ENCODE data around the gene HRH1.

HRH1 gene

DNA sequence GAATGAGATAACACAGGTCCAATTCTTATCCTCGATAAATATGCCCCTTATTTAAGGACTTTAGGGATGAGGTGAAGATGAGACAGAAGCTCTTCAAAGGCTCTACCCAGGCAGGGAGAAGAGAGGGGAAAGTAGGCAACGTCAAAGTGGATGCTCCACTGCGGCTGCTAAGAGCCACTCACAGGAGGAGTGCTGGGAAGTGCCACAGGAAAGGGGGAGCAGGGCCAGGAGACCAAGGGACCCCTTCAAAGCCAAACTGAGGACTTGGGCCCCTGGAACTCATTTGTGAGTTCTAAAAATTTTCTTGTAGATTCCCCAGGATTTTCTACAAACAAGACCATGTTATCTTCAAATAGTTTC lies 70.6 kb downstream of the HRH1 start:
- TF ChIP-seq EZH2 (IDR thresholded peaks at IDR 0.05; ENCODE audit: borderline replicate concordance, low read length), result no peak
- TF ChIP-seq, protein P1, sequence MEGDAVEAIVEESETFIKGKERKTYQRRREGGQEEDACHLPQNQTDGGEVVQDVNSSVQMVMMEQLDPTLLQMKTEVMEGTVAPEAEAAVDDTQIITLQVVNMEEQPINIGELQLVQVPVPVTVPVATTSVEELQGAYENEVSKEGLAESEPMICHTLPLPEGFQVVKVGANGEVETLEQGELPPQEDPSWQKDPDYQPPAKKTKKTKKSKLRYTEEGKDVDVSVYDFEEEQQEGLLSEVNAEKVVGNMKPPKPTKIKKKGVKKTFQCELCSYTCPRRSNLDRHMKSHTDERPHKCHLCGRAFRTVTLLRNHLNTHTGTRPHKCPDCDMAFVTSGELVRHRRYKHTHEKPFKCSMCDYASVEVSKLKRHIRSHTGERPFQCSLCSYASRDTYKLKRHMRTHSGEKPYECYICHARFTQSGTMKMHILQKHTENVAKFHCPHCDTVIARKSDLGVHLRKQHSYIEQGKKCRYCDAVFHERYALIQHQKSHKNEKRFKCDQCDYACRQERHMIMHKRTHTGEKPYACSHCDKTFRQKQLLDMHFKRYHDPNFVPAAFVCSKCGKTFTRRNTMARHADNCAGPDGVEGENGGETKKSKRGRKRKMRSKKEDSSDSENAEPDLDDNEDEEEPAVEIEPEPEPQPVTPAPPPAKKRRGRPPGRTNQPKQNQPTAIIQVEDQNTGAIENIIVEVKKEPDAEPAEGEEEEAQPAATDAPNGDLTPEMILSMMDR (IDR thresholded peaks at IDR 0.05; ENCODE audit: low read length), result no peak
- H3K36me3 ChIP-seq (ENCODE audit: insufficient read depth, low read length), result no peaks in the 10 kb centered on the region
- H3K27ac ChIP-seq (ENCODE audit: low read depth, low read length, poor library complexity, severe bottlenecking), result no peak overlapping the region
- no peaks in the 10 kb centered on the region for H3K9me3 ChIP-seq (ENCODE audit: low read length)
- peak overlapping the region; percentile 34; the same call in 1 of the 2 replicates for H3K4me2 ChIP-seq (ENCODE audit: low read length)
- no peaks in the 10 kb centered on the region for H3F3A ChIP-seq (ENCODE audit: insufficient read depth, low read length)
- no peaks in the 10 kb centered on the region for H4K20me1 ChIP-seq (ENCODE audit: insufficient read depth, low read length)
- no peak overlapping the region for H3K9ac ChIP-seq (ENCODE audit: low read length)
- H3K4me1 ChIP-seq (ENCODE audit: insufficient read depth, low read length, severe bottlenecking), result no peaks in the 10 kb centered on the region
- no peak overlapping the region for H2AFZ ChIP-seq (ENCODE audit: low read length)
- H3K9me2 ChIP-seq (ENCODE audit: low read depth, low read length), result no peaks in the 10 kb centered on the region
- H3K4me3 ChIP-seq (ENCODE audit: low read depth, low read length, poor library complexity, severe bottlenecking), result peak overlapping the region; percentile 52
- no peaks in the 10 kb centered on the region for H3K79me2 ChIP-seq (ENCODE audit: insufficient read depth, low read length)
- H3K27me3 ChIP-seq (ENCODE audit: insufficient read depth, low read length), result no peaks in the 10 kb centered on the region

DNA sequence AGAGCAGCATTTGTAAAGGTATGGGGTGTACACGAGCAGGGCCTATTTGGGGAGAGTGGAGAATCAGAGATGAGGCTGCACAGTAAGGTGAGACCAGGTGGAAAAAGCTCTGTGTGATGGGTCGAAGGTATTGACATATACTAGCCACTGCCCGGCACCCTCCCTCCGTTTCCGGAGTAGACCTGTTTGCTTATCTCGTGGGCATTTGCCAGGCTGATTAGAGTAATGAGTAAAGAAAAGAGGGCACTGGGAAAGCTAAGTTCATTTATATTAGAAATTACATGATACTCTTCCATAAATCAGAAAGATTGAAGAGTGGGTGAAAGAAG lies 71.7 kb downstream of the HRH1 start:
- H3K4me2 ChIP-seq (ENCODE audit: low read length), result peak overlapping the region; percentile 34; the same call in 1 of the 2 replicates
- no peak overlapping the region for H2AFZ ChIP-seq (ENCODE audit: low read length)
- no peaks in the 10 kb centered on the region for H3K9me3 ChIP-seq (ENCODE audit: low read length)
- no peaks in the 10 kb centered on the region for H4K20me1 ChIP-seq (ENCODE audit: insufficient read depth, low read length)
- H3K9ac ChIP-seq (ENCODE audit: low read length), result no peak overlapping the region
- peak overlapping the region; percentile 52 for H3K4me3 ChIP-seq (ENCODE audit: low read depth, low read length, poor library complexity, severe bottlenecking)
- no peaks in the 10 kb centered on the region for H3F3A ChIP-seq (ENCODE audit: insufficient read depth, low read length)
- no peaks in the 10 kb centered on the region for H3K79me2 ChIP-seq (ENCODE audit: insufficient read depth, low read length)
- no peaks in the 10 kb centered on the region for H3K27me3 ChIP-seq (ENCODE audit: insufficient read depth, low read length)
- no peaks in the 10 kb centered on the region for H3K4me1 ChIP-seq (ENCODE audit: insufficient read depth, low read length, severe bottlenecking)
- H3K27ac ChIP-seq (ENCODE audit: low read depth, low read length, poor library complexity, severe bottlenecking), result no peak overlapping the region
- H3K36me3 ChIP-seq (ENCODE audit: insufficient read depth, low read length), result no peaks in the 10 kb centered on the region
- H3K9me2 ChIP-seq (ENCODE audit: low read depth, low read length), result no peaks in the 10 kb centered on the region
- no peak for TF ChIP-seq EZH2 (IDR thresholded peaks at IDR 0.05; ENCODE audit: borderline replicate concordance, low read length)
- TF ChIP-seq, protein P1 (IDR thresholded peaks at IDR 0.05; ENCODE audit: low read length), result no peak

- Histone ChIP-seq H3K9me2 (ENCODE audit: low read depth, low read length) (no peaks in the 10 kb centered on the region), H3K36me3 (ENCODE audit: insufficient read depth, low read length) (no peaks in the 10 kb centered on the region), H4K20me1 (ENCODE audit: insufficient read depth, low read length) (no peaks in the 10 kb centered on the region), H3K79me2 (ENCODE audit: insufficient read depth, low read length) (no peaks in the 10 kb centered on the region), H3K9ac (ENCODE audit: low read length) (no peak overlapping the region), H3K4me2 (ENCODE audit: low read length) (no peak overlapping the region), H3K27me3 (ENCODE audit: insufficient read depth, low read length) (no peaks in the 10 kb centered on the region), H3F3A (ENCODE audit: insufficient read depth, low read length) (no peaks in the 10 kb centered on the region), H2AFZ (ENCODE audit: low read length) (no peak overlapping the region), H3K9me3 (ENCODE audit: low read length) (no peaks in the 10 kb centered on the region), H3K4me3 (ENCODE audit: low read depth, low read length, poor library complexity, severe bottlenecking) (no peak overlapping the region), H3K4me1 (ENCODE audit: insufficient read depth, low read length, severe bottlenecking) (no peaks in the 10 kb centered on the region), H3K27ac (ENCODE audit: low read depth, low read length, poor library complexity, severe bottlenecking) (no peak overlapping the region)
- TF ChIP-seq, protein P1 (IDR thresholded peaks at IDR 0.05; ENCODE audit: low read length), result no peak
- TF ChIP-seq EZH2 (IDR thresholded peaks at IDR 0.05; ENCODE audit: borderline replicate concordance, low read length), result no peak
These were observed 73.7 kb downstream of the HRH1 start for GRCh38 chr3:11228041-11228440.
